CD4-positive, alpha-beta T cell treated with Interferon gamma for 1 hour (primary cell): Measurements from ENCODE around the gene SFXN5.

Source experiments
- DNase-seq: peaks from one replicate; pipeline ENCODE4 v3.0.0-alpha.2; 2020

The SFXN5 gene

GRCh38 chr2:72972352-72973136 lies 99.0 kb downstream of the SFXN5 start:
- no peak for DNase-seq

- no peak for DNase-seq
Observed at GRCh38 chr2:72971036-72971435, 100.5 kb downstream of the SFXN5 start.

GRCh38 chr2:72969706-72970105 lies 101.8 kb downstream of the SFXN5 start:
- no peak for DNase-seq

GRCh38 chr2:72968286-72968685 lies 103.2 kb downstream of the SFXN5 start:
- no peak for DNase-seq

GRCh38 chr2:72965770-72966450 lies 105.6 kb downstream of the SFXN5 start:
- no peak for DNase-seq

GRCh38 chr2:72965016-72965415 lies 106.5 kb downstream of the SFXN5 start:
- DNase-seq: no peak

- DNase-seq: no peak
Observed at GRCh38 chr2:72964146-72964525, 107.4 kb downstream of the SFXN5 start.

GRCh38 chr2:72963423-72964145 lies 107.9 kb downstream of the SFXN5 start:
- DNase-seq: no peak

GRCh38 chr2:72962911-72963310 lies 108.6 kb downstream of the SFXN5 start:
- DNase-seq: no peak

- no peak for DNase-seq
Observed at GRCh38 chr2:72961853-72962468, 109.6 kb downstream of the SFXN5 start.

GRCh38 chr2:72961036-72961720 lies 110.3 kb downstream of the SFXN5 start:
- no peak for DNase-seq

- no peak for DNase-seq
Observed at GRCh38 chr2:72959995-72960981, 111.2 kb downstream of the SFXN5 start.

- no peak for DNase-seq
Observed at GRCh38 chr2:72959554-72959953, 112.0 kb downstream of the SFXN5 start.

GRCh38 chr2:72958542-72959385 lies 112.7 kb downstream of the SFXN5 start:
- DNase-seq: no peak

- DNase-seq: no peak
Observed at GRCh38 chr2:72956936-72957335, 114.6 kb downstream of the SFXN5 start.

- DNase-seq: no peak
Observed at GRCh38 chr2:72956050-72956395, 115.5 kb downstream of the SFXN5 start.

GRCh38 chr2:72955228-72956049 lies 116.1 kb downstream of the SFXN5 start:
- no peak for DNase-seq

GRCh38 chr2:72954376-72955227 lies 116.9 kb downstream of the SFXN5 start:
- DNase-seq: no peak

GRCh38 chr2:72953976-72954375 lies 117.5 kb downstream of the SFXN5 start:
- peak; percentile 8 for DNase-seq
